Fibroblast of lung (primary cell): Measurements from ENCODE around the gene GNGT2. TPM values are rescaled to one million over a fixed set of nuclear protein-coding genes. Genes with fewer than 3 reads are reported as not detected.

Source experiments
- DNase-seq, 2 donors: peaks; one replicate each; pipeline versions ENCODE4 v3.0.0 to v3.0.0-alpha.2; 2010; ENCODE audit warnings: low read depth in 2 of 2
- H2AFZ ChIP-seq: 2 replicates; pipeline ENCODE4 v1.5.1; 2012; ENCODE audit warnings: low read length, control low read depth, inconsistent platforms
- H3K27ac ChIP-seq: 2 replicates; pipeline ENCODE4 v1.5.1; 2011; ENCODE audit warnings: low read length, control low read depth; ENCODE audit not compliant: insufficient read depth
- H3K27me3 ChIP-seq: 2 replicates; pipeline ENCODE4 v1.5.1; 2011; ENCODE audit warnings: mild to moderate bottlenecking, low read length; ENCODE audit not compliant: control insufficient read depth, insufficient read depth
- H3K36me3 ChIP-seq: 2 replicates; pipeline ENCODE4 v1.5.1; 2011; ENCODE audit warnings: low read length; ENCODE audit not compliant: control insufficient read depth, insufficient read depth
- H3K4me1 ChIP-seq: 2 replicates; pipeline ENCODE4 v1.5.1; 2011; ENCODE audit warnings: low read length; ENCODE audit not compliant: control insufficient read depth, insufficient read depth; ENCODE audit errors: extremely low read depth
- H3K4me2 ChIP-seq: 2 replicates; pipeline ENCODE4 v1.5.1; 2011; ENCODE audit warnings: low read length, control low read depth; ENCODE audit not compliant: insufficient read depth; ENCODE audit errors: extremely low read depth
- H3K4me3 ChIP-seq, 4 experiments: fragments of 200-600 bp in 1 of 4; sonication (generic) in 1 of 4; replicated peaks in 1 of 4; 2 replicates each; pipeline ENCODE4 v1.5.1; 2011 to 2016; ENCODE audit warnings: low read length in 4 of 4, low read depth in 3 of 4, mild to moderate bottlenecking in 3 of 4, control low read depth in 2 of 4, inconsistent platforms in 1 of 4, mixed read lengths in 1 of 4; ENCODE audit not compliant: insufficient read depth in 1 of 4; ENCODE audit errors: control extremely low read depth in 1 of 4
- H3K79me2 ChIP-seq: 2 replicates; pipeline ENCODE4 v1.5.1; 2012; ENCODE audit warnings: mild to moderate bottlenecking, low read length, inconsistent platforms; ENCODE audit not compliant: control insufficient read depth, insufficient read depth
- H3K9ac ChIP-seq: 2 replicates; pipeline ENCODE4 v1.5.1; 2011; ENCODE audit warnings: mild to moderate bottlenecking, low read length, control low read depth; ENCODE audit not compliant: insufficient read depth
- H3K9me3 ChIP-seq: 2 replicates; pipeline ENCODE4 v1.5.1; 2012; ENCODE audit warnings: low read depth, low read length; ENCODE audit not compliant: control insufficient read depth, insufficient read depth
- H4K20me1 ChIP-seq: 2 replicates; pipeline ENCODE4 v1.5.1; 2011; ENCODE audit warnings: low read length; ENCODE audit not compliant: control insufficient read depth, insufficient read depth; ENCODE audit errors: extremely low read depth
- EZH2 ChIP-seq: IDR thresholded peaks from 2 replicates; pipeline ENCODE4 v1.5.1; 2012; ENCODE audit warnings: low read length, control low read depth, mild to moderate bottlenecking; ENCODE audit errors: missing control alignments
- polyA plus RNA-seq, 2 donors: library from polyadenylated mRNA; depleted of rRNA in 1 of 2; stranded (reverse) in 1 of 2; unstranded in 1 of 2; fragments of >200 nt; gene quantifications; 2 replicates each; pipeline ENCODE4 v1.2.1, GENCODE V29; 2011 to 2012; ENCODE audit warnings: missing spikeins in 1 of 2
- total RNA-seq: library from RNA; depleted of rRNA; stranded (reverse); fragments of >200 nt; gene quantifications from 2 replicates; pipeline ENCODE4 v1.2.1, GENCODE V29; 2014
- TF ChIP-seq, protein P1 (sequence below), 2 donors: IDR thresholded peaks in 1 of 2; conservative IDR thresholded peaks in 1 of 2; 1 replicate in 1 of 2; 2 replicates in 1 of 2; pipeline ENCODE4 v1.5.1; 2011 to 2012; ENCODE audit warnings: low read length in 2 of 2, control low read depth in 1 of 2, inconsistent platforms in 1 of 2, low read depth in 1 of 2, mild to moderate bottlenecking in 1 of 2

GNGT2 gene
- total and polyA plus RNA-seq, 2 donors (not counting 1 experiment from before 2014, with no cell fraction given), result 3.7 TPM; not detected in 1

DNA sequence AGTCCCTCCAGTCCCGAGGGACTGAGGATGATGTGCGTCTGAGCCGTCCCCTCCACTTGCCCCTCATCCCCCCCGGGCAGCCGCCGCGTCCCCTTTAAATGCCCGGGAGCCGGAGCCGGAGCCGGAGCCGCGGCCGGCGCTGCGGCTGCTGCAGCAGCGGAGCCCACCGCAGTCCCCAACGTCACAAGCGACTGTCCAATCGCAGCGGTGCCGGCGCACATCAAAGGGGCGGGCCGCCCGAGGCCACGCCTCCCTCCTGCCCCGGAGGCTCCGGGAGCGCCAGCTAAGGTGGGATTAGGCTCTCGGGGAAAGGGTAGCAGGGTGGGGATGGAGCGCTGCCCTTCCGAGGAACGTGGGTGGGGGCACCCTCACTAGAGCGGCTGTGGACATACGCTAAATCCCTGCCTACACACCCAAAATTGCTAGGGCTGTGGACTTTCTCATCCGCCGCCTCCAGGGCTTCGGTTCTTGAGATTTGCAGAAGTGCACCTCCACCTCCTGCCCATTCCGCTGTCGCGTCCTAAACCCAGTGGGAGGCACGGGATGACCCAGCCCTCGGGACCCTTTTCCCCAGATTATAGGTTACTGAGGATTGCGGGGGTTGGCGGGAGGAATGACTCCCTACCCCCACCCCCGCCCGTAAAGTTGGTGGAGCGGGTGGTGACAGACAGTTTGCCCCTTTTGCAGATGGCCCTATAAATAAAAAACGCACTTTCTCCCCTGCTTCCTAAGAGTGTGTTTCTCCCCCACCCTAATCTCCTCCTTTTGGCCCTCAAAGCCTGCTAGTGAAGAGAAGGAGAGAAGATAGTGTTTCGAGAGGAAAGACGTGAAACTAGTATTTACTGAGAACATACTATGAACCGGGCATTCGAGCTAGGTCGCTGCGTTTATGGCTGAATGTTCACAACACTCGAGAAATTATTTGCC is 20.5 kb upstream of the GNGT2 start, which contains the start of gene PHOSPHO1:
Gene PHOSPHO1, minus strand, starts transcription at position 152 of the 927 bp plus-strand sequence. CDS start 4,096 bp downstream, outside the sequence.
- peak within 1 kb of the TSS; percentile 20 for H3K9ac ChIP-seq
- no peaks in the 10 kb centered on the region for H3K36me3 ChIP-seq
- no peaks in the 10 kb centered on the region for H3K4me1 ChIP-seq
- peak; percentile 74 to 75 for DNase-seq
- H3K27ac ChIP-seq, result no peak within 1 kb of the TSS
- H3K79me2 ChIP-seq, result no peaks in the 10 kb centered on the region
- no peaks in the 10 kb centered on the region for H3K9me3 ChIP-seq
- TF ChIP-seq, protein P1, sequence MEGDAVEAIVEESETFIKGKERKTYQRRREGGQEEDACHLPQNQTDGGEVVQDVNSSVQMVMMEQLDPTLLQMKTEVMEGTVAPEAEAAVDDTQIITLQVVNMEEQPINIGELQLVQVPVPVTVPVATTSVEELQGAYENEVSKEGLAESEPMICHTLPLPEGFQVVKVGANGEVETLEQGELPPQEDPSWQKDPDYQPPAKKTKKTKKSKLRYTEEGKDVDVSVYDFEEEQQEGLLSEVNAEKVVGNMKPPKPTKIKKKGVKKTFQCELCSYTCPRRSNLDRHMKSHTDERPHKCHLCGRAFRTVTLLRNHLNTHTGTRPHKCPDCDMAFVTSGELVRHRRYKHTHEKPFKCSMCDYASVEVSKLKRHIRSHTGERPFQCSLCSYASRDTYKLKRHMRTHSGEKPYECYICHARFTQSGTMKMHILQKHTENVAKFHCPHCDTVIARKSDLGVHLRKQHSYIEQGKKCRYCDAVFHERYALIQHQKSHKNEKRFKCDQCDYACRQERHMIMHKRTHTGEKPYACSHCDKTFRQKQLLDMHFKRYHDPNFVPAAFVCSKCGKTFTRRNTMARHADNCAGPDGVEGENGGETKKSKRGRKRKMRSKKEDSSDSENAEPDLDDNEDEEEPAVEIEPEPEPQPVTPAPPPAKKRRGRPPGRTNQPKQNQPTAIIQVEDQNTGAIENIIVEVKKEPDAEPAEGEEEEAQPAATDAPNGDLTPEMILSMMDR (conservative IDR thresholded peaks at IDR 0.05 in 1 of 2, IDR thresholded peaks at IDR 0.05 in 1 of 2; ENCODE audit: low read depth in 1 of 2, low read length in 2 of 2), result no peak
- H3K4me2 ChIP-seq, result peak within 1 kb of the TSS; percentile 75
- peak within 1 kb of the TSS; percentile 42 to 83 (median 65) for H3K4me3 ChIP-seq
- peak within 1 kb of the TSS; percentile 95 for H2AFZ ChIP-seq
- no peaks in the 10 kb centered on the region for H4K20me1 ChIP-seq
- H3K27me3 ChIP-seq, result peaks cover 19% of the 10 kb centered on the region

DNA sequence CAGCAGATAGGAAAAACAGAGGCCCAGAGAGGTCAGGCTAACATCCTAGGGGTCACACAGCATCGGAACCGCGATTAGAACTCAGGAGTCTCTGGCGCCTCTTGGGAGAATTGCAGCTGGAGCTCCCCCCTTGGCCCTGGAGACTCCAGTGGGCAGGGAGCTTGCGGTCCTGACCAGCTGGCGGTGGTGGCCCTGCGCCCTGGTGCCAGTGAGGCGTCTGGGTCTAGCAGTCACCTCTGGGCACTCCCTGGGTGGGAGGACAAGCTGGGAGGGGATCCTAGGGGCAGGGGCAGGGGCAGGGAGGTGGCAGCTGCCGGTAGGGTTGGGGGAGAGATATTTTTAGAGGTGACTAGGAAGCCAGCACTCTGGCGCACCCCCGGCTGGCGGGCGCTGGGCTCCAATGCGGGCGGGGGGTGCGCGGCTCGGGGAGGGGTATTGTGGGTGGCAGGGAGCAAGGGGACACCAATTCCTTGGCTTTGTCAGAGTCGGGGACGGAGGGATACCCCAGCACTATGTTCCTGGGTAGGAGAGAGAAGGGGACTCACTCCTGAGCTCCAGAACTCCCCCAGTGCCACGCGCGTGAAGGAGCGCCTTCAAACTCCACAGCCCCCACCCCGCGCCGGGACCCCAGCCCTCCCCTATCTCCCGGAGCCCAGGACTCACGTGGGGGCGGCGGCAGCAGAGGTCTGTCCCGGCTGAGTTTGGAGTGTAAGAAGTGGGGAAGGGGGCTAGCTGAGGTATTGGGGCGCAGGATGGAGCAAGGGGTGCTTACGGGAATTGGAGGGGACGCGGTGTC is 19.6 kb upstream of the GNGT2 start:
- peak overlapping the region; percentile 20 for H3K9ac ChIP-seq
- no peaks in the 10 kb centered on the region for H4K20me1 ChIP-seq
- H2AFZ ChIP-seq, result peak overlapping the region; percentile 88
- H3K36me3 ChIP-seq, result no peaks in the 10 kb centered on the region
- no peak overlapping the region for H3K27ac ChIP-seq
- no peaks in the 10 kb centered on the region for H3K4me1 ChIP-seq
- peak overlapping the region; percentile 75 for H3K4me2 ChIP-seq
- DNase-seq, result no peak
- peak overlapping the region; percentile 42 to 72 (median 59) for H3K4me3 ChIP-seq
- H3K9me3 ChIP-seq, result no peaks in the 10 kb centered on the region
- peaks cover 27% of the 10 kb centered on the region for H3K27me3 ChIP-seq
- TF ChIP-seq EZH2, result no peak
- TF ChIP-seq, protein P1 (conservative IDR thresholded peaks at IDR 0.05 in 1 of 2, IDR thresholded peaks at IDR 0.05 in 1 of 2; ENCODE audit: low read depth in 1 of 2, low read length in 2 of 2), result no peak
- no peaks in the 10 kb centered on the region for H3K79me2 ChIP-seq
